ENCODE measurements around the gene CMIP. TPM values are rescaled to one million over a fixed set of nuclear protein-coding genes. Genes with fewer than 3 reads are reported as not detected.

CMIP gene
- total RNA-seq, 4 donors from 2014 or later = 17.1 to 60.5 (median 39.7) TPM

DNA sequence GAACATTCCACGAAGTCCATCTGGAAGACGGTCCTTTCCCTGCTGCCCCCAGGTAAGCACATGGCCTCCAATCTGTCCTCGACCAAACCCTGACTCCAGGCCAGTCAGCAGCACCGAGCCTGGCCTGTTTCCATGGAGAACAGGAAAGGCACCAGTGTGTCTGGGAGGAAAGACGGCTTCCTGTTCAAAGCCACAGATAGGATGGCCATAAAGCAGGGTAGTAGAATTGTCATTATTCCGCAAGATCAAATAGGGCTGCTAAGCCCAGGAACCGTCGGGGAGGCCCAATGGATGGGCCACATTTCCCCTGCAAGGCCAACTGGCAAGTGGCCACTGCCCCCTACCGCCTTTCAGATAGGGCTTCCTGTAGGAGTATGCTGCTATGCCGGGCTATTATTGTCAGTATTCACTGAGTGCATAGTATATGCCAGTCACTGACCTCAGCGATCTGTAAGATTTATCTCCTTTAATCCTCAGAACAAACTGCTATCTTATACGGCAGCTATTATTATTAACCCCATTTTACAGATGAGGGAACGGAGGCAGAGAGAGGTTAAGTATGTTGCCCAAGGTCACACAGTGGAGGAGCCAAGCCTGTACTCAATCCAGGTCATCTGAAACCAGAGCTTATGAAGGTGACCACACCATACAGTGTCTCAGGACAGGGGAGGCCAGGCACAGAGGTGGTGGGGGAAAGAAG lies 311.5 kb downstream of the CMIP start:
- H3K36me3 ChIP-seq = no peaks in the 10 kb centered on the region
- peaks cover 0 to 34% (median 3%) of the 10 kb centered on the region in 3 donors for H3K4me1 ChIP-seq
- TF ChIP-seq CTCF (IDR thresholded peaks at IDR 0.05) (no peak), POLR2A (IDR thresholded peaks at IDR 0.05) (no peak)
- peak overlapping the region in 3 of 4 donors; percentile 2 to 47 (median 13) for H3K27ac ChIP-seq
- no peak overlapping the region for H3K4me3 ChIP-seq
- intact Hi-C loops (cut with DNase I) = no loop called here
- WGBS, 2 donors = 69 to 80% methylated on average over 9 to 11 of the region's 13 CpGs
- no peaks in the 10 kb centered on the region for H3K9me3 ChIP-seq
- no peaks in the 10 kb centered on the region for H3K27me3 ChIP-seq
- DNase-seq = no peak

GRCh38 chr16:81756615-81757356 lies 312.2 kb downstream of the CMIP start:
- H3K9me3 ChIP-seq = no peaks in the 10 kb centered on the region
- 65 to 75% methylated on average over 8 to 9 of the region's 9 CpGs for WGBS, 2 donors
- H3K4me3 ChIP-seq = no peak overlapping the region
- H3K27ac ChIP-seq = peak overlapping the region in 3 of 4 donors; percentile 2 to 47 (median 13)
- TF ChIP-seq CTCF (IDR thresholded peaks at IDR 0.05) (no peak), POLR2A (IDR thresholded peaks at IDR 0.05) (no peak)
- H3K27me3 ChIP-seq = no peaks in the 10 kb centered on the region
- peaks cover 0 to 34% (median 3%) of the 10 kb centered on the region in 3 donors for H3K4me1 ChIP-seq
- no peaks in the 10 kb centered on the region for H3K36me3 ChIP-seq
- DNase-seq = no peak
- intact Hi-C loops (cut with DNase I) = no loop called here

- 14 to 21% methylated on average over 2 of the region's 2 CpGs for WGBS, 2 donors
- Histone ChIP-seq H3K4me3 (no peak overlapping the region), H3K27ac (peak overlapping the region in 2 of 4 donors; percentile 38 to 39), H3K27me3 (no peaks in the 10 kb centered on the region), H3K4me1 (peaks cover 0 to 25% (median 3%) of the 10 kb centered on the region in 3 donors), H3K9me3 (no peaks in the 10 kb centered on the region), H3K36me3 (no peaks in the 10 kb centered on the region)
- TF ChIP-seq POLR2A (IDR thresholded peaks at IDR 0.05) (no peak), CTCF (IDR thresholded peaks at IDR 0.05) (no peak)
- intact Hi-C loops (cut with DNase I) = no loop called here
- DNase-seq = no peak
Observed at GRCh38 chr16:81758376-81758775, 313.8 kb downstream of the CMIP start.

Small RNAs within 50 kb of the gene (small RNA-seq; reads per million reads assigned to genes)
- gene MIR6504 = 0.18 to 0.68 (median 0.33) reads per million in 4 donors
- gene MIR7854 = 0 to 0.30 (median 0.09) reads per million in 4 donors

Other genes with a start within 250 kb of the CMIP start
- gene BCO1, start 206.1 kb upstream of the CMIP start, total RNA-seq = under 1 TPM in 3 of 4 donors, not detected in 1; 0.19 to 0.83 (median 0.59) TPM
- gene GAN, start 129.8 kb upstream of the CMIP start, total RNA-seq = 10 to 100 TPM; 16.7 to 28.0 (median 21.7) TPM

All from esophagus squamous epithelium (tissue), 5 donors.